SU-DHL-6 (cell line): Measurements from ENCODE around the gene COX6B1.

ENCODE experiments used
- H2AFZ ChIP-seq: fragments of 200-600 bp; sonication (generic); 2 replicates; pipeline ENCODE4 v1.6.1; 2014; ENCODE audit warnings: low read depth, mild to moderate bottlenecking, moderate library complexity, mixed read lengths, antibody characterized with exemption, low read length; ENCODE audit not compliant: severe bottlenecking
- H3F3A ChIP-seq: fragments of 200-600 bp; shearing (Covaris generic); 2 replicates; pipeline ENCODE4 v1.6.0; 2016; ENCODE audit warnings: antibody characterized with exemption, mild to moderate bottlenecking; ENCODE audit not compliant: insufficient read depth
- H3K27ac ChIP-seq: fragments of 200-600 bp; sonication (generic); 2 replicates; pipeline ENCODE4 v1.5.1; 2016; ENCODE audit warnings: low read depth, mild to moderate bottlenecking, low read length, moderate library complexity, mixed read lengths
- H3K27me3 ChIP-seq: fragments of 200-600 bp; sonication (generic), shearing (Covaris generic); 2 replicates; pipeline ENCODE4 v1.6.0; 2014; ENCODE audit warnings: mild to moderate bottlenecking, low read length
- H3K36me3 ChIP-seq: fragments of 200-600 bp; sonication (generic); 2 replicates; pipeline ENCODE4 v1.6.1; 2014; ENCODE audit warnings: mild to moderate bottlenecking, low read length, mixed read lengths
- H3K4me2 ChIP-seq: fragments of 300-600, 200-600 bp; shearing (Covaris generic), sonication (generic); 2 replicates; pipeline ENCODE4 v1.6.0; 2014; ENCODE audit warnings: low read length, low read depth, mild to moderate bottlenecking; ENCODE audit not compliant: poor library complexity, severe bottlenecking
- H3K4me3 ChIP-seq: fragments of 200-600 bp; sonication (generic); 2 replicates; pipeline ENCODE4 v1.5.1; 2014; ENCODE audit warnings: antibody characterized with exemption, low read length, mild to moderate bottlenecking, mixed read lengths; ENCODE audit not compliant: insufficient read depth, poor library complexity, severe bottlenecking
- H3K79me2 ChIP-seq: fragments of 200-600 bp; sonication (generic); 2 replicates; pipeline ENCODE4 v1.6.1; 2014; ENCODE audit warnings: mild to moderate bottlenecking, low read length, moderate library complexity; ENCODE audit not compliant: insufficient read depth
- H3K9ac ChIP-seq: fragments of 200-600 bp; sonication (generic); 2 replicates; pipeline ENCODE4 v1.7.0; 2014; ENCODE audit warnings: mild to moderate bottlenecking, low read length
- H3K9me2 ChIP-seq: fragments of 200-600 bp; sonication (generic); replicated peaks from 2 replicates; pipeline ENCODE4 v1.6.1; 2014; ENCODE audit warnings: low read length; ENCODE audit not compliant: insufficient read depth
- H3K9me3 ChIP-seq: fragments of 200-600 bp; sonication (generic); 2 replicates; pipeline ENCODE4 v1.6.1; 2014; ENCODE audit warnings: low read length, mixed read lengths; ENCODE audit not compliant: insufficient read depth
- H4K20me1 ChIP-seq: fragments of 200-600 bp; sonication (generic); 2 replicates; pipeline ENCODE4 v1.6.1; 2014; ENCODE audit warnings: low read depth, mild to moderate bottlenecking, antibody characterized with exemption, low read length, moderate library complexity, mixed read lengths
- EZH2phosphoT487 ChIP-seq: fragments of 200-600 bp; sonication (generic), shearing (Covaris generic); conservative IDR thresholded peaks from 2 replicates; pipeline ENCODE4 v1.6.1; 2018; ENCODE audit warnings: mild to moderate bottlenecking, antibody characterized with exemption, low read length, moderate library complexity, mixed read lengths
- TF ChIP-seq, protein P1 (sequence below): fragments of 200-600 bp; sonication (generic); IDR thresholded peaks from one replicate; pipeline ENCODE4 v1.5.1; 2017; ENCODE audit warnings: antibody characterized with exemption, mild to moderate bottlenecking, low read length, moderate library complexity; ENCODE audit not compliant: insufficient read depth, poor library complexity, severe bottlenecking

The COX6B1 gene

DNA sequence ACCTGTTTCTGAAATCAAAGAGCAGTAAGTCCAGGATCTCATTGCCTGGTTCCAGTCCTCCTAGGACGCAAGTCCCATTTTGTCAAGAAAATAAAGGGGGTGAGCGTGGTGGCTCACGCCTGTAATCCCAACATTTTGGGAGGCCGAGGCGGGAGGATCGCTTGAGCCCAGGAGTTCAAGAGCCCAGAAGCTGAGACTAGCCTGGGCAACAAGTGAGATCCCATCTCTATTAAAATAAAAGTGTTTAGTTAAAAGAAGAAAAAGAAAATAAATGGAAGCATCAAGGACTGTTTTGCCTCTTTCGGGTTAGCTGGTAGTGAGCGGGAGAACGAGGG lies 35.9 kb upstream of the COX6B1 start:
- Histone ChIP-seq H3K27ac (no peak overlapping the region), H3K4me3 (peak overlapping the region; percentile 72), H3K9me2 (no peaks in the 10 kb centered on the region), H3K9me3 (no peaks in the 10 kb centered on the region), H3F3A (no peaks in the 10 kb centered on the region), H3K36me3 (no peaks in the 10 kb centered on the region), H3K27me3 (no peaks in the 10 kb centered on the region), H3K9ac (peak overlapping the region; percentile 91), H2AFZ (peak overlapping the region; percentile 94), H3K4me2 (peak overlapping the region; percentile 89), H4K20me1 (no peaks in the 10 kb centered on the region), H3K79me2 (peaks cover 8% of the 10 kb centered on the region; the same call in 1 of the 2 replicates)
- no peak for TF ChIP-seq EZH2phosphoT487
- TF ChIP-seq, protein P1, sequence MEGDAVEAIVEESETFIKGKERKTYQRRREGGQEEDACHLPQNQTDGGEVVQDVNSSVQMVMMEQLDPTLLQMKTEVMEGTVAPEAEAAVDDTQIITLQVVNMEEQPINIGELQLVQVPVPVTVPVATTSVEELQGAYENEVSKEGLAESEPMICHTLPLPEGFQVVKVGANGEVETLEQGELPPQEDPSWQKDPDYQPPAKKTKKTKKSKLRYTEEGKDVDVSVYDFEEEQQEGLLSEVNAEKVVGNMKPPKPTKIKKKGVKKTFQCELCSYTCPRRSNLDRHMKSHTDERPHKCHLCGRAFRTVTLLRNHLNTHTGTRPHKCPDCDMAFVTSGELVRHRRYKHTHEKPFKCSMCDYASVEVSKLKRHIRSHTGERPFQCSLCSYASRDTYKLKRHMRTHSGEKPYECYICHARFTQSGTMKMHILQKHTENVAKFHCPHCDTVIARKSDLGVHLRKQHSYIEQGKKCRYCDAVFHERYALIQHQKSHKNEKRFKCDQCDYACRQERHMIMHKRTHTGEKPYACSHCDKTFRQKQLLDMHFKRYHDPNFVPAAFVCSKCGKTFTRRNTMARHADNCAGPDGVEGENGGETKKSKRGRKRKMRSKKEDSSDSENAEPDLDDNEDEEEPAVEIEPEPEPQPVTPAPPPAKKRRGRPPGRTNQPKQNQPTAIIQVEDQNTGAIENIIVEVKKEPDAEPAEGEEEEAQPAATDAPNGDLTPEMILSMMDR: no peak

DNA sequence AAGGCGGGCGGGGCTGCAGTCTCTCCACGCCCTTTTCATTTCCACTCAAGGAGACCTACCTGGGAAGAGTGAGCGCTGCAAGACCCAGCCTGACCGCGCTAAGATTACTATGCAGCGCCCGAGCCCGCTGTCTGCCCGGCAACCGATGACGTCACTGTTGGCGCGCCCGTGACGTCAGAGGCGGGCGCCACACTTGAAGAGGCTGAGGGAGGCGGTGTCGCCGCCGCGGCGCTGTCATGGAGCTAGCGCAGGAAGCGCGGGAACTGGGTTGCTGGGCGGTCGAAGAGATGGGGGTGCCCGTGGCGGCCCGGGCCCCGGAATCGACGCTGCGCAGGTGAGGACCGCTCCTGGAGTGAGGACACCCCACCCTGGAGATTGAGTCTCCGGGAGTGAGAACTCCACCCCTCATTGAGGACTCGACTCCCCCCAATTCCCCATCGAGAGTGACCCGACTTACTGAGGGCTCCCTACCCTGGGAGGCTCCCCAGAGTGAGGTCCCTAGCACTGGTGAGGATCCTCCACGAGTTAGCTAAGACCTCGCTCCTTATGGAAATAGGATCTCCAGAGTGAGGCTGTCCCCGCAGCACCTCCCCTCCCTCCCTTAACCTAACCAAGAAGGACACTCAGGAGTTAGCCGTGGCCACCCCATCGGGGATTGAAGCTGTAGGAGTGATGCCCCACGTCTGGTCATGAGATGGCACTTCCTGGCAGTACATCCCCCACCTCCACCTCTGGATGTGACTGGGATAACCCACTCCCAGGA lies 35.4 kb upstream of the COX6B1 start, which contains the start of gene HAUS5:
Gene HAUS5 (plus strand): TSS at position 177 of the 763 bp plus-strand sequence. CDS start 60 bp downstream, at position 237.
- Histone ChIP-seq H3K27me3 (no peaks in the 10 kb centered on the region), H3K27ac (peak within 1 kb of the TSS; percentile 27), H3K9me2 (no peaks in the 10 kb centered on the region), H3K4me3 (peak within 1 kb of the TSS; percentile 72), H4K20me1 (no peaks in the 10 kb centered on the region), H2AFZ (peak within 1 kb of the TSS; percentile 94), H3K79me2 (peaks cover 8% of the 10 kb centered on the region; the same call in 1 of the 2 replicates), H3K9me3 (no peaks in the 10 kb centered on the region), H3F3A (no peaks in the 10 kb centered on the region), H3K9ac (peak within 1 kb of the TSS; percentile 91), H3K4me2 (peak within 1 kb of the TSS; percentile 89), H3K36me3 (no peaks in the 10 kb centered on the region)
- TF ChIP-seq EZH2phosphoT487: no peak
- TF ChIP-seq, protein P1: no peak

DNA sequence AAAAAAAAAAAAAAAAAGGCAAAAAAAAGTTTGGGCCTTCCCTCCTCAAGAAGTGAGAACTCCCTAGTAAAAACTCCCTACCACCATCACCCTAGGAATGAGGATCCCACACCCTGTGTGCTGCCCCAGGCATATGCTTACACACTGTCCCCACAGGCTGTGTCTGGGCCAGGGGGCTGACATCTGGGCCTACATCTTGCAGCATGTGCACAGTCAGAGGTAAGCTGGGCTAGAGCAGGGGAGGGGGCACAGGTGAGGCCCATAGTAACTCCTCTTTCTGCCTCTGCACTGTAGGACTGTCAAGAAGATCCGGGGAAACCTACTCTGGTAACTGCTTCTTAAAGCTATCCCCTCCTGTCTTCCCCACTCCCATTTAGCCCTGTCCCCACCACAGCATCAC lies 34.5 kb upstream of the COX6B1 start:
- no peak for TF ChIP-seq EZH2phosphoT487
- TF ChIP-seq, protein P1: no peak
- no peak overlapping the region for H3K4me3 ChIP-seq
- H3K9ac ChIP-seq: peak overlapping the region; percentile 91
- no peaks in the 10 kb centered on the region for H3F3A ChIP-seq
- no peak overlapping the region for H3K27ac ChIP-seq
- H3K9me2 ChIP-seq: no peaks in the 10 kb centered on the region
- peaks cover 8% of the 10 kb centered on the region; the same call in 1 of the 2 replicates for H3K79me2 ChIP-seq
- no peaks in the 10 kb centered on the region for H3K27me3 ChIP-seq
- H2AFZ ChIP-seq: no peak overlapping the region
- no peaks in the 10 kb centered on the region for H4K20me1 ChIP-seq
- H3K36me3 ChIP-seq: no peaks in the 10 kb centered on the region
- peak overlapping the region; percentile 89 for H3K4me2 ChIP-seq
- H3K9me3 ChIP-seq: no peaks in the 10 kb centered on the region
